ENCODE data around the gene CASKIN1. TPM values are rescaled to one million over a fixed set of nuclear protein-coding genes. Genes with fewer than 3 reads are reported as not detected.

Gene CASKIN1
- total RNA-seq, 1 donor from 2014 or later, result 2.4 TPM

GRCh38 chr16:2223221-2223941 is 27.0 kb upstream of the CASKIN1 start, which contains the start of gene E4F1:
E4F1 (plus strand) TSS chr16:2223591; CDS start chr16:2223614, 23 bp downstream.
- Mint-ChIP-seq H3K36me3 (ENCODE audit: low read depth, unreplicated experiment) (no peaks in the 10 kb centered on the region), H3K27ac (ENCODE audit: unreplicated experiment) (no peak within 1 kb of the TSS), H3K4me1 (ENCODE audit: unreplicated experiment) (no peaks in the 10 kb centered on the region), H3K4me3 (ENCODE audit: unreplicated experiment) (peak within 1 kb of the TSS; percentile 88), H3K27me3 (ENCODE audit: unreplicated experiment) (peaks cover 6% of the 10 kb centered on the region), H3K9me3 (ENCODE audit: unreplicated experiment) (no peaks in the 10 kb centered on the region)
- no peak for TF ChIP-seq CTCF (IDR thresholded peaks at IDR 0.05; ENCODE audit: unreplicated experiment)
- DNase-seq (ENCODE audit: low spot score), result peak; percentile 99

DNA sequence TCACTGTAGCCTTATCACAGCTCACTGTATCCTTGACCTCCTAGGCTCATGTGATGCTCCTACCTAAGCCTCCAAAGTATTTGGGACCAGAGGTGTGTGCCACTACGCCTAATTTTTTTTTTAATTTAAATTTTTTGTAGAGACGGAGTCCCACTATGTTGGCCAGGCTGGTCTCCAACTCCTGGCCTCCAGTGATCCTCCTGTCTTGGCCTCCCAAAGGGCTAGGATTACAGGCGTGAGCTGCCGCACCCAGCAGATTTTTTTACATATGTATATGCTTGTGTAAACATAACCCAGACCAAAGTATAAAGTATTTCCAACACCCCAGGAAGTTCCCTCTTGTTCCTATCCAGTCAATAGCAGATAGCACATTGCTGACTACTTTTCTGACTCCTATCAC is 19.9 kb upstream of the CASKIN1 start:
- Mint-ChIP-seq H3K27ac (ENCODE audit: unreplicated experiment) (peak overlapping the region; percentile 36), H3K4me1 (ENCODE audit: unreplicated experiment) (peaks cover 25% of the 10 kb centered on the region)

DNA sequence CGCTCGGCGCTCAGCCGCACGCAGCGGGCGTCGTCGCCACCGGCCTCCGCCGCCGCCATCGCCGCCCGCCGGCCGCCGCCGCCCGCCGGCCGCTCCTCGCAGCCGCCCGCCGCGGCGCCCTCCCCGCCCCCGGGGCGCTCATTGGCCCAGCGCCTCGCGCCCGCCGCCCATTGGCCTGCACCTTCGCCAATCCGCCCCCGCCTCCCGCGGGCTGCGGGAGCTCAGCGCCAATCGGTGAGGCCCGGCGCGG is 18.2 kb upstream of the CASKIN1 start, which contains the start of gene PGP:
Gene PGP (minus strand): TSS at position 122 of the 250 bp plus-strand sequence. CDS start 63 bp downstream, at position 59.
- no peaks in the 10 kb centered on the region for H3K9me3 Mint-ChIP-seq (ENCODE audit: unreplicated experiment)
- H3K4me1 Mint-ChIP-seq (ENCODE audit: unreplicated experiment), result peaks cover 25% of the 10 kb centered on the region

More for the DNA sequence above, 19.9 kb upstream of the CASKIN1 start:
- no peak for TF ChIP-seq CTCF (IDR thresholded peaks at IDR 0.05; ENCODE audit: unreplicated experiment)
- Mint-ChIP-seq H3K9me3 (ENCODE audit: unreplicated experiment) (no peaks in the 10 kb centered on the region), H3K36me3 (ENCODE audit: low read depth, unreplicated experiment) (no peaks in the 10 kb centered on the region), H3K4me3 (ENCODE audit: unreplicated experiment) (peak overlapping the region; percentile 42), H3K27me3 (ENCODE audit: unreplicated experiment) (peaks cover 10% of the 10 kb centered on the region)
- no peak for DNase-seq (ENCODE audit: low spot score)

DNA sequence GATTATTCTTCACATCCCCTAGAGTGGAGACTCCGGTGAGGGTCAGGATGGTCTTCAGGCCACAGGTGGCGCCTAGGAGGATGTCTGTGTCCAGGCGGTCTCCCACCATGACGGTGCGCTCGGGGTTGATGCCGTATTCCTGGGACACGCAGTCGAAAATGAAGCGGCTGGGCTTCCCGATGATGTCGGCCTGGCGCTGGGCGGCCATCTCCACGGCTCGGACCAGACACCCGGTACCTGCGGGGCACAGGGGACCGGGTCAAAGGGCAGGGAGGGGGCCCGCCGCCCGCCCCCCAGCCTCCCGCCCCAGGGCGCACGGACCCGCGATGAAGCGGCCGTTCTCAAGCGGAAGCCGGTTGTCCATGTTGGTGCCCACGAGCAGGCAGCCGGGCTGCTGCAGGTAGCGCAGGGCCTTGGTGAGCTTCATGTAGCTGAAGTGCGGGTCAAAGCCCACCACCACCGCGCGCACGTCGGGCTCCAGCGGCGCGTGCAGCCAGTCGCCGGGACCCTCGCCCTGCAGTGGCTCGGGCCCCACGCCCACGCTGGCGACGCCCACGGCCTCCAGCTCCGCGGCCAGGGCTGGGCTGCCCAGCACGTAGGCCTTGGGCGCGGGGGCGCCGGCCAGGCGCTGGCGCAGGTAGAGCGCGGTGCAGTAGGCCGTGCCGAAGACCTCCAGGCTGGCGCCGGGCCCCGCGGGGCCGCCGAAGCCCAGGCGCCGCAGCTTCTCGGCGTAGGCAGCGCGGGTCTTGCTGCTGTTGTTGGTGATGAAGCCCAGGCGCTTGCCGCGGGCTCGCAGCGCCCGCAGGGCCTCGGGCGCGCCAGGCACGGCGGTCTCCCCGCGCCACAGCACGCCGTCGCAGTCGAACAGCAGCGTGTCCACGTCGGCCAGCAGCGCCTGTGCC is 17.7 kb upstream of the CASKIN1 start:
- Mint-ChIP-seq H3K27ac (ENCODE audit: unreplicated experiment) (peak overlapping the region; percentile 75), H3K9me3 (ENCODE audit: unreplicated experiment) (no peaks in the 10 kb centered on the region), H3K27me3 (ENCODE audit: unreplicated experiment) (peaks cover 10% of the 10 kb centered on the region), H3K36me3 (ENCODE audit: low read depth, unreplicated experiment) (no peaks in the 10 kb centered on the region), H3K4me1 (ENCODE audit: unreplicated experiment) (peaks cover 25% of the 10 kb centered on the region), H3K4me3 (ENCODE audit: unreplicated experiment) (peak overlapping the region; percentile 87)
- DNase-seq (ENCODE audit: low spot score), result no peak
- no peak for TF ChIP-seq CTCF (IDR thresholded peaks at IDR 0.05; ENCODE audit: unreplicated experiment)

More for the DNA sequence above, 18.2 kb upstream of the CASKIN1 start, which contains the start of gene PGP:
- Mint-ChIP-seq H3K27me3 (ENCODE audit: unreplicated experiment) (peaks cover 10% of the 10 kb centered on the region), H3K4me3 (ENCODE audit: unreplicated experiment) (peak within 1 kb of the TSS; percentile 93), H3K27ac (ENCODE audit: unreplicated experiment) (peak within 1 kb of the TSS; percentile 91), H3K36me3 (ENCODE audit: low read depth, unreplicated experiment) (no peaks in the 10 kb centered on the region)
- no peak for TF ChIP-seq CTCF (IDR thresholded peaks at IDR 0.05; ENCODE audit: unreplicated experiment)
- DNase-seq (ENCODE audit: low spot score), result no peak

Data from endothelial cell (in vitro differentiated cells).